Tibial nerve (tissue), 4 donors: ENCODE data around the gene MAPK6. TPM values are rescaled to one million over a fixed set of nuclear protein-coding genes. Genes with fewer than 3 reads are reported as not detected.

ENCODE experiments used
- DNase-seq, 2 donors: peaks; one replicate each; pipeline ENCODE4 v3.0.0-alpha.2; 2019; ENCODE audit warnings: low spot score in 2 of 2
- H3K27ac ChIP-seq, 4 donors: fragments of 200-600 bp; sonication (generic) in 3 of 4; one replicate each; pipeline ENCODE4 v1.5.1; 2017 to 2019; ENCODE audit warnings: mild to moderate bottlenecking in 1 of 4
- H3K27me3 ChIP-seq, 2 donors: fragments of 200-600 bp; sonication (generic) in 1 of 2; one replicate each; pipeline versions ENCODE4 v1.5.1 to v1.6.0; 2017 to 2019
- H3K36me3 ChIP-seq, 3 donors: fragments of 200-600 bp; sonication (generic); one replicate each; pipeline ENCODE4 v1.5.1; 2018 to 2019
- H3K4me1 ChIP-seq, 4 donors: fragments of 200-600 bp; sonication (generic) in 3 of 4; one replicate each; pipeline ENCODE4 v1.5.1; 2017 to 2019
- H3K4me3 ChIP-seq, 4 donors: fragments of 200-600 bp; sonication (generic) in 3 of 4; one replicate each; pipeline ENCODE4 v1.5.1; 2017 to 2019; ENCODE audit warnings: mild to moderate bottlenecking in 1 of 4, moderate library complexity in 1 of 4
- H3K9me3 ChIP-seq, 4 donors: fragments of 200-600 bp; sonication (generic) in 3 of 4; one replicate each; pipeline ENCODE4 v1.5.1; 2017 to 2019
- EP300 ChIP-seq, 2 donors: sonication (generic); formaldehyde crosslinking; IDR thresholded peaks; one replicate each; pipeline ENCODE4 v1.6.1; 2017; ENCODE audit warnings: antibody characterized with exemption in 2 of 2, mild to moderate bottlenecking in 1 of 2
- POLR2A ChIP-seq, 2 donors: fragments of 450-650 bp; IDR thresholded peaks; one replicate each; pipeline ENCODE4 v1.6.1; 2017; ENCODE audit warnings: antibody characterized with exemption in 2 of 2, mild to moderate bottlenecking in 2 of 2, moderate library complexity in 2 of 2
- WGBS, 2 donors: methylation state at CpG; one replicate each; pipeline ENCODE4 v1.1.5; 2018; 5-methylcytosine and 5-hydroxymethylcytosine counted together
- total RNA-seq, 4 donors: library from RNA; depleted of rRNA; stranded (reverse); fragments of >200 nt; gene quantifications; one replicate each; pipeline ENCODE4 v1.1.0, GENCODE V29; 2016
- TF ChIP-seq, protein P1 (sequence below), 5 experiments: fragments of 200-600 bp in 3 of 5; fragments of 450-650 bp in 2 of 5; sonication (generic) in 3 of 5; IDR thresholded peaks; one replicate each; pipeline ENCODE4 v1.5.1; 2016 to 2019; ENCODE audit warnings: antibody characterized with exemption in 5 of 5, mild to moderate bottlenecking in 3 of 5, moderate library complexity in 2 of 5

Gene MAPK6
- total RNA-seq, 4 donors from 2014 or later: 9.6 to 20.9 (median 16.5) TPM

DNA sequence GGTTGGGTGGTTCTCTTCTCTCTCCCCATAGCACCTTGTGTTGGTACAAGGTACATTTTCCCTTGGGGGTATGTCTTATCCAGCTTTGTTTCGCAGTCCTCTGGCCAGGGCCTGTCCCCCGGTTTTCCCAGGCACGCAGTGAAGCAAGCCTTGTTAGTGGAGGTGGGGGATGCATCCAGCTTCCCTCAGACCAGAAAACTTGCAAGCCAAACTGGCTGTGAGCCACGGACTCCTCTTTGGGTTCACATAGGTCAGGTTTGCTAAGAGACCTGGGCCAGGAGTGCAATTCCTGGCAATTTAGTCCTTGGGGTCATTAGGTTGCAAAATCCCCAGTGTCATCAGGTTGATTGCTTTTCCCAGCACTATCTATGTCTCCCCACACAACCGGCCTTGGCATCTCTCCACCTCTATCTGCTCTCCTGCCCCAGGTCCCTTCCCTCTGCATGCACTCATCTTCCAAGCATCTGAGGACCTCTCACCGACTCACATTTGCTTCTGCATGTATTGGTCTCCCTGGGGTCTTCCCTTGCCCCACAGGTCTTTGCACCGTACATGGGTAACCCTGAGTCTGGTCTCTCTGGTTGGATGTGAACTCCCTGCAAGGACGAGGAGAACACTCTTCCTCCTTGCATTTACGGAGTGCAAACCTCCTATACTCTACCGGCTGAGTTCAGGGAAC lies 59.3 kb downstream of the MAPK6 start:
- Histone ChIP-seq H3K27me3 (no peaks in the 10 kb centered on the region), H3K9me3 (no peaks in the 10 kb centered on the region), H3K27ac (no peak overlapping the region), H3K36me3 (no peaks in the 10 kb centered on the region), H3K4me1 (no peaks in the 10 kb centered on the region), H3K4me3 (no peak overlapping the region)
- DNase-seq: no peak
- 74 to 77% methylated on average over 10 of the region's 10 CpGs for WGBS, 2 donors
- TF ChIP-seq, protein P1, sequence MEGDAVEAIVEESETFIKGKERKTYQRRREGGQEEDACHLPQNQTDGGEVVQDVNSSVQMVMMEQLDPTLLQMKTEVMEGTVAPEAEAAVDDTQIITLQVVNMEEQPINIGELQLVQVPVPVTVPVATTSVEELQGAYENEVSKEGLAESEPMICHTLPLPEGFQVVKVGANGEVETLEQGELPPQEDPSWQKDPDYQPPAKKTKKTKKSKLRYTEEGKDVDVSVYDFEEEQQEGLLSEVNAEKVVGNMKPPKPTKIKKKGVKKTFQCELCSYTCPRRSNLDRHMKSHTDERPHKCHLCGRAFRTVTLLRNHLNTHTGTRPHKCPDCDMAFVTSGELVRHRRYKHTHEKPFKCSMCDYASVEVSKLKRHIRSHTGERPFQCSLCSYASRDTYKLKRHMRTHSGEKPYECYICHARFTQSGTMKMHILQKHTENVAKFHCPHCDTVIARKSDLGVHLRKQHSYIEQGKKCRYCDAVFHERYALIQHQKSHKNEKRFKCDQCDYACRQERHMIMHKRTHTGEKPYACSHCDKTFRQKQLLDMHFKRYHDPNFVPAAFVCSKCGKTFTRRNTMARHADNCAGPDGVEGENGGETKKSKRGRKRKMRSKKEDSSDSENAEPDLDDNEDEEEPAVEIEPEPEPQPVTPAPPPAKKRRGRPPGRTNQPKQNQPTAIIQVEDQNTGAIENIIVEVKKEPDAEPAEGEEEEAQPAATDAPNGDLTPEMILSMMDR (IDR thresholded peaks at IDR 0.05): no peak
- TF ChIP-seq POLR2A (IDR thresholded peaks at IDR 0.05) (no peak), EP300 (IDR thresholded peaks at IDR 0.05) (no peak)

DNA sequence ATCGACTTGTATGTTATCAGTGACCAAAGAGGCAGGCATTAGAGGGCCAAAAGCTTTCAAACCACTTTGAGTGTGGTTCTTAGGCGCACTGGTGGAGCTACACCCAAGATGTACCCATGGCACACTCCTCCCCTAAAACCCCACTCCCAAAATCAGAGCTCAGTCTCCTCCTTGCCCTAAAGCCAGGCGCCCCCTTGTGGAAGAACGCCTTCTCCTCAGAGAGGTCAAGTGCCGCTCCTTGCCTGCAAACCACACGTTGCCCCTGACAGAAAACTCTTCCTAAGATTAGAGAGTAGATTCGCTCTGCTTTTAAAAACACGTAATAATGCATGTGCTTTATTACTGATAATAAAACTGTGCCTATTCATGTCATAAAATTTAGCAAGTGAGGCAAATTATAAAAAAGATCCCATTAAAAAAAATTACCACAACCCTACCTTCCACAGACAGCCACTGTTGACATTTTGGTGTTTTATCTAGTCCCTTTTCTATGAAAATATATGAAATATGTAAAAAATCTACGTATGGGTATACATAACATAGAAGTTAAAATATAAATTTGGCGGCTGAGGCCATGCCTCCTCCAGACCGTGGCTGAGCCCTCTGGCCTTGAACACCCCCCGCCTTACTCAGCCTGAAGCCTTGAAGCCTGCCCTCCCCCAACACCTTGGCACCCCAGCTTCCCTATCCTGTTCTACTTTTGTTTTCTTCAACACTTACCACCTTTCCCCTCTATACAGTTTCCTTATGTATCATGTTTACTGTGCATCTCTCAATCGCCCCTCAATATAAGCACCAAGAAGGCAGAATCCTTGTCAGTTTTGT lies 60.1 kb downstream of the MAPK6 start:
- WGBS, 2 donors: 44 to 46% methylated on average over 13 of the region's 13 CpGs
- peak; percentile 66 to 90 for DNase-seq
- TF ChIP-seq POLR2A (IDR thresholded peaks at IDR 0.05) (no peak), EP300 (IDR thresholded peaks at IDR 0.05) (no peak)
- TF ChIP-seq, protein P1 (IDR thresholded peaks at IDR 0.05): peak; percentile 63 to 83 (median 76)
- H3K27me3 ChIP-seq: no peaks in the 10 kb centered on the region
- H3K36me3 ChIP-seq: no peaks in the 10 kb centered on the region
- H3K4me3 ChIP-seq: no peak overlapping the region
- H3K9me3 ChIP-seq: no peaks in the 10 kb centered on the region
- no peak overlapping the region for H3K27ac ChIP-seq
- H3K4me1 ChIP-seq: no peaks in the 10 kb centered on the region

DNA sequence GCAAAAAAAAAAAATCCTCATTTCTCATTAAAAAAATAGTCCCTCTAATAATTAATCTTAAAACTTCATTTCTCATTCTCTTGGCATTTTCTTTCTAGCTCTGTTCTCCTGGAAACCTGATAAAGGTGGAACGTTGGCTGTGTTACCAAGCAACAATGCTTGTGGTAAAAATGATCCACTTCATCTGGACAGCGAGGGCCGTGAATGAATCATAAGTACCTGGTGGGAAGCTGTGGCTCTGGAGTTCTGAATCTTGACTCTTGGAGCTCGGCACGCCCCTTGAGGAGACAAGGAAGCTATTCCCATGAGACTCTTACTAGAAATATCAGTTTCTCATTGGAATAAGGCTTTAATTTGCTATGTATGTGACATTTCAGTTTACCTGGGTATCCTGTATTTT lies 61.0 kb downstream of the MAPK6 start:
- Histone ChIP-seq H3K4me3 (no peak overlapping the region), H3K9me3 (no peaks in the 10 kb centered on the region), H3K27ac (no peak overlapping the region), H3K36me3 (no peaks in the 10 kb centered on the region), H3K27me3 (no peaks in the 10 kb centered on the region), H3K4me1 (no peaks in the 10 kb centered on the region)
- WGBS, 2 donors: 79 to 90% methylated on average over 5 of the region's 5 CpGs
- TF ChIP-seq, protein P1 (IDR thresholded peaks at IDR 0.05): no peak
- TF ChIP-seq POLR2A (IDR thresholded peaks at IDR 0.05) (no peak), EP300 (IDR thresholded peaks at IDR 0.05) (no peak)
- DNase-seq: no peak

DNA sequence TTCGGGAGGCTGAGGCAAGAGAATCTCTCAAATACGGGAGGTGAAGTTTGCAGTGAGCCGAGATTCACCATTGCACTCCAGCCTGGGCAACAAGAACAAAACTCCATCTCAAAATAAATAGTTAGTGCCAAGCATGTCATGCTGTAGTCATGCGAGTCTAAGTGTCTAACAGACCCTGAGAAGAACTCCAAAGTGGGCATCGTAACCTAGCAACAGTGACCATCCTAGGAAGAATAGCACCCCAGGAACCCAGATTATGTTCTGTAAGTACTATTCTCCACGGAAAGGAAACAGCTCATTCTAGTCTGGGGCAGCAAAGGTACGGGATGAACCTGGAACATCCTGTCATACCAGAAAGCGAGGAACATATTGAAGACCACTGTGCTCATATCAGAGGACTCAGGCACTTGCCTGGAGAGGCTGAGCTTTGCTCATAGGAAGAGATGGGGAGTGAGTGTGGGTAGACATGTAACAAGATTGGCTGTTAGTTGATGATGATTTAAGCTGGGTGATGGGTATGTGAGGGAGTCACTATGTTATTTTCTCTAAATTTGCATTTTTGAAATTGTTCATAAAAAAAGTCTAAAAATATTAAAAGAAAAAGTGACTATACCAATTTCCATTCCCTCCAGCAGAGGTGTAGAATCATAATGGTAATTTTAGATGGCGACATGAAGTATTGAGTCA lies 61.8 kb downstream of the MAPK6 start:
- no peaks in the 10 kb centered on the region for H3K27me3 ChIP-seq
- H3K4me3 ChIP-seq: no peak overlapping the region
- no peak for DNase-seq
- no peaks in the 10 kb centered on the region for H3K4me1 ChIP-seq
- WGBS, 2 donors: 85 to 86% methylated on average over 9 of the region's 9 CpGs
- H3K27ac ChIP-seq: no peak overlapping the region
- H3K9me3 ChIP-seq: no peaks in the 10 kb centered on the region
- TF ChIP-seq, protein P1 (IDR thresholded peaks at IDR 0.05): no peak
- TF ChIP-seq EP300 (IDR thresholded peaks at IDR 0.05) (no peak), POLR2A (IDR thresholded peaks at IDR 0.05) (no peak)
- H3K36me3 ChIP-seq: no peaks in the 10 kb centered on the region
